Erythroblast (primary cell): ENCODE data around the gene ARF4.

Experiments
- GATA1 ChIP-seq: IDR thresholded peaks from 2 replicates; pipeline ENCODE4 v1.6.1; 2011; ENCODE audit warnings: low read depth, mild to moderate bottlenecking, control low read depth, low read length, moderate library complexity
- POLR2A ChIP-seq: IDR thresholded peaks from 2 replicates; pipeline ENCODE4 v1.6.1; 2011; ENCODE audit warnings: mild to moderate bottlenecking, low read length

DNA sequence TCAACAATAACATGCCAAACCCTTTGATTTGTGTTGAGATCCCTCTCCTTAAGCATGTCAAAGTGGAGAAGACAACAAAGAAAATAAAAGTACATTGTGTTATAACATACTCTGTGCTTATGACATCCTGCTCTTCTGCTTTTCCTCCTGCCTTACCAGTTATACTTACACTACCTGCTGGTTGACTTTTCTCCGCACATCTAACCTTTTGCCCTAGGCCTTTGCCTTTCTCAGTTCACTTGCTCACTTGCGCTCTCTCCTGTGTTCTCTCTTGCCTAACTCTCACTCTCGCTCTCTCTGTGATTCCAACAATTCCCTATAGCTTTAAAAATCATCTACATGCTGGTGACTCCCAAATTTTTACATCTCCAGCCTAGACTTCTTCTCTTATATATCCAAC lies 58.7 kb downstream of the ARF4 start:
- TF ChIP-seq POLR2A (no peak), GATA1 (no peak)
